GM12878 (cell line): ENCODE data around the gene TMEM232. TPM values are rescaled to one million over a fixed set of nuclear protein-coding genes. Genes with fewer than 3 reads are reported as not detected.

Source experiments
- ATAC-seq: fragments of 200-7000 bp; cut with Tn5 transposase; 3 replicates; pipeline ENCODE4 v1.9.1; 2020; ENCODE audit warnings: mild to moderate bottlenecking, moderate library complexity
- BruUV-seq: library from RNA; stranded (reverse); fragments of 400-500 nt; replicated peaks from 2 replicates; lab custom pipeline; 2021; lab: Mats Ljungman, UMichigan
- CTCF ChIA-PET: fragments of 300-600 bp; sonication (Branson Sonifier 250); formaldehyde crosslinking; extraction: SDS; loops from one replicate; lab custom pipeline; 2021; ENCODE audit warnings: inconsistent platforms; lab: Yijun Ruan, JAX
- POLR2A ChIA-PET: fragments of 350-600 bp; formaldehyde crosslinking; extraction: SDS; loops from one replicate; lab custom pipeline; 2021; ENCODE audit warnings: inconsistent platforms; lab: Charles Lee
- RAD21 ChIA-PET: fragments of 300-600 bp; sonication (Branson Sonifier 250); formaldehyde crosslinking; loops from one replicate; lab custom pipeline; 2023; ENCODE audit warnings: antibody characterized with exemption; ENCODE audit not compliant: unreplicated experiment; lab: Charles Lee
- SMC1A ChIA-PET: fragments of 300-600 bp; sonication (Branson Sonifier 250); formaldehyde crosslinking; loops from one replicate; lab custom pipeline; 2023; ENCODE audit not compliant: unreplicated experiment, uncharacterized antibody; lab: Charles Lee
- DNase-seq: peaks from one replicate; pipeline ENCODE4 v3.0.0-alpha.2; 2011; ENCODE audit warnings: low read depth, low spot score
- FAIRE-seq: peaks from 3 replicates; lab custom pipeline; 2011; peaks lifted over from hg19 to GRCh38; lab: Jason Lieb, UNC
- H2AFZ ChIP-seq: 2 replicates; pipeline ENCODE4 v1.6.0; 2011; ENCODE audit warnings: low read depth, low read length, control low read depth; ENCODE audit not compliant: control insufficient read depth
- H3K27ac ChIP-seq: 2 replicates; pipeline ENCODE4 v1.5.1; 2011; ENCODE audit warnings: control low read depth; ENCODE audit not compliant: control insufficient read depth, insufficient read depth
- H3K27me3 ChIP-seq, 2 experiments: replicated peaks in 1 of 2; 2 replicates each; pipeline versions ENCODE4 v1.6.0 to v1.6.1; 2011; ENCODE audit warnings: low read length in 1 of 2; ENCODE audit not compliant: control insufficient read depth in 2 of 2, insufficient read depth in 2 of 2
- H3K36me3 ChIP-seq, 2 experiments: 2 replicates each; pipeline ENCODE4 v1.5.1; 2011; ENCODE audit warnings: low read length in 1 of 2; ENCODE audit not compliant: control insufficient read depth in 2 of 2, insufficient read depth in 2 of 2
- H3K4me1 ChIP-seq: 2 replicates; pipeline ENCODE4 v1.6.1; 2011; ENCODE audit warnings: mild to moderate bottlenecking, low read length, moderate library complexity, mixed read lengths; ENCODE audit not compliant: control insufficient read depth, insufficient read depth
- H3K4me2 ChIP-seq: 2 replicates; pipeline ENCODE4 v1.6.0; 2011; ENCODE audit warnings: control low read depth; ENCODE audit not compliant: control insufficient read depth, insufficient read depth
- H3K4me3 ChIP-seq: fragments of 200-600 bp; sonication (generic); 2 replicates; pipeline ENCODE4 v1.5.1; 2016
- H3K79me2 ChIP-seq: 2 replicates; pipeline ENCODE4 v1.6.0; 2011; ENCODE audit warnings: low read length; ENCODE audit not compliant: control insufficient read depth, insufficient read depth
- H3K9ac ChIP-seq: 2 replicates; pipeline ENCODE4 v1.8.0; 2011; ENCODE audit warnings: low read length, control low read depth, mixed read lengths; ENCODE audit not compliant: control insufficient read depth, insufficient read depth
- H3K9me3 ChIP-seq: replicated peaks from 3 replicates; pipeline ENCODE4 v1.5.1; 2011; ENCODE audit warnings: mild to moderate bottlenecking, low read length; ENCODE audit not compliant: control insufficient read depth, insufficient read depth
- H4K20me1 ChIP-seq: 2 replicates; pipeline ENCODE4 v1.6.0; 2011; ENCODE audit not compliant: control insufficient read depth, insufficient read depth
- BCLAF1 ChIP-seq: fragments of 450-650 bp; IDR thresholded peaks from 2 replicates; pipeline ENCODE4 v1.6.1; 2017; ENCODE audit warnings: antibody characterized with exemption, mild to moderate bottlenecking, moderate library complexity
- ETV6 ChIP-seq, 2 experiments: fragments of 450-650 bp in 1 of 2; IDR thresholded peaks in 1 of 2; conservative IDR thresholded peaks in 1 of 2; 2 replicates each; pipeline ENCODE4 v1.6.1; 2014; ENCODE audit warnings: antibody characterized with exemption in 1 of 2, borderline replicate concordance in 1 of 2, low read depth in 1 of 2, mild to moderate bottlenecking in 1 of 2, moderate library complexity in 1 of 2
- IRF5 ChIP-seq: fragments of 450-650 bp; IDR thresholded peaks from 2 replicates; pipeline ENCODE4 v1.6.1; 2017; ENCODE audit warnings: borderline replicate concordance
- MTA3 ChIP-seq: IDR thresholded peaks from 2 replicates; pipeline ENCODE4 v1.6.1; 2012; ENCODE audit warnings: low read length, inconsistent platforms, borderline replicate concordance
- RAD21 ChIP-seq: IDR thresholded peaks from 2 replicates; pipeline ENCODE4 v1.6.1; 2011; ENCODE audit warnings: mild to moderate bottlenecking, low read depth, low read length, moderate library complexity; ENCODE audit not compliant: insufficient read depth
- SPI1 ChIP-seq: IDR thresholded peaks from 2 replicates; pipeline ENCODE4 v1.6.1; 2011; ENCODE audit warnings: low read depth, mild to moderate bottlenecking, low read length, moderate library complexity, borderline replicate concordance; ENCODE audit not compliant: insufficient read depth
- WRNIP1 ChIP-seq: IDR thresholded peaks from 2 replicates; pipeline ENCODE4 v1.6.1; 2011; ENCODE audit warnings: low read depth, low read length, improper control_type of control experiment, borderline replicate concordance
- WGBS: methylation state at CpG from one replicate; pipeline ENCODE4 v1.1.6; 2016; ENCODE audit warnings: low lambda C conversion rate; ENCODE audit not compliant: insufficient replicate concordance, insufficient coverage; ENCODE audit errors: missing lambda C conversion rate; 5-methylcytosine and 5-hydroxymethylcytosine counted together
- in situ Hi-C: fragments of 300-500 bp; cut with MboI; formaldehyde crosslinking; loops from 9 replicates; pipeline ENCODE4 v1.14.3; 2018; ENCODE audit warnings: mixed read lengths
- intact Hi-C: fragments of 100-400 bp; cut with micrococcal nuclease; formaldehyde crosslinking; loops from one replicate; pipeline ENCODE4 v1.14.2; 2022; ENCODE audit not compliant: unreplicated experiment
- polyA plus RNA-seq, 11 experiments: library from polyadenylated mRNA; depleted of rRNA in 4 of 11; unstranded in 6 of 11; stranded (reverse) in 5 of 11; fragments of >200 nt; fragmentation: Nextera tagmentation in 4 of 11; fragmentation: Illumina TruSeq in 1 of 11; extraction: Ambion mirVana in 4 of 11; extraction: Trizol in 1 of 11; gene quantifications; 1 replicate in 1 of 11; 2 replicates in 10 of 11; pipeline versions ENCODE4 v1.2.1 to v1.2.3, GENCODE V29; 2011 to 2016; ENCODE audit warnings: inconsistent platforms in 2 of 11, missing spikeins in 2 of 11, low read depth in 1 of 11
- total RNA-seq, 4 experiments: library from RNA; depleted of rRNA in 3 of 4; stranded (reverse); fragments of >200 nt in 3 of 4; fragmentation: Illumina TruSeq in 1 of 4; extraction: Trizol in 1 of 4; gene quantifications; 2 replicates each; pipeline versions ENCODE4 v1.2.1 to v1.2.3, GENCODE V29; 2013 to 2021

The TMEM232 gene
- total and polyA plus RNA-seq, 10 of the 15 experiments (the other 5 are each of a cell fraction or from before 2014, with no cell fraction given) = 0.29 to 1.3 (median 0.91) TPM

- TF ChIP-seq BCLAF1 (no peak), IRF5 (no peak), ETV6 (conservative IDR thresholded peaks at IDR 0.05 in 1 of 2, IDR thresholded peaks at IDR 0.05 in 1 of 2; ENCODE audit: borderline replicate concordance in 1 of 2, low read depth in 1 of 2) (no peak), MTA3 (no peak), WRNIP1 (no peak), SPI1 (no peak)
These were observed 95.2 kb downstream of the TMEM232 start (continued) for GRCh38 chr5:110631236-110631635.

GRCh38 chr5:110630350-110630749, 96.1 kb downstream of the TMEM232 start:
- TF ChIP-seq SPI1 (peak; percentile 57), RAD21 (no peak)
- ATAC-seq (no peak; the same call in 2 of the 3 replicates), FAIRE-seq (no peak), DNase-seq (no peak)
- WGBS = 80% methylated on average over 4 of the region's 4 CpGs
- Histone ChIP-seq H3K36me3 (no peaks in the 10 kb centered on the region), H4K20me1 (no peaks in the 10 kb centered on the region), H3K27me3 (no peaks in the 10 kb centered on the region), H3K9ac (no peak overlapping the region), H3K4me3 (no peak overlapping the region), H3K79me2 (no peaks in the 10 kb centered on the region), H3K27ac (no peak overlapping the region), H3K9me3 (no peaks in the 10 kb centered on the region), H3K4me1 (no peaks in the 10 kb centered on the region), H2AFZ (no peak overlapping the region), H3K4me2 (no peak overlapping the region)
- ChIA-PET POLR2A (no interaction called here), CTCF (interaction anchor here (1.3 kb wide), 1 partner anchor 23 kb away, joined by 4 read pairs; no protein-coding TSS in a partner anchor), RAD21 (no interaction called here), SMC1A (no interaction called here)
- in situ Hi-C loops = no loop called here
- intact Hi-C loops = no loop called here
- BruUV-seq = no TSS peak
